ENCODE measurements around the gene MPL.

DNA sequence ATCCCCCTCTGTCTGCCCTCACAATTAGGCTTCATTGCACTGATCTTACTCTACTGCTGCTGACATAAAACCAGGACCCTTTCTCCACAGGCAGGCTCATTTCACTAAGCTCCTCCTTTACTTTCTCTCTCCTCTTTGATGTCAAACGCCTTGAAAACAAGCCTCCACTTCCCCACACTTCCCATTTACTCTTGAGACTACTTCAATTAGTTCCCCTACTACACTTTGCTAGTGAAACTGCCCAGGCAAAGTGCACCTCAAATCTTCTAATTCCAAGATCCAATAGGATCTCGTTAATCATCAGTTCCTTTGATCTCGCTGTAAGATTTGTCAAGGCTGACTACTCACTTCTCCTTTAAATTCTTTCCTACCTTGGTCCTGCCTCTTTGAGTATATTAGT is 15.3 kb downstream of the MPL start:
- TF ChIP-seq TCF7L2 (IDR thresholded peaks at IDR 0.05; ENCODE audit: borderline replicate concordance, low read depth, low read length) (no peak), KLF1 (tag by site-specific recombination; IDR thresholded peaks at IDR 0.05) (no peak), ZNF274 (IDR thresholded peaks at IDR 0.05; ENCODE audit: low read length) (no peak), ZNF274 (tag by site-specific recombination; IDR thresholded peaks at IDR 0.05; ENCODE audit: borderline replicate concordance) (no peak), ZNF76 (tag by site-specific recombination; IDR thresholded peaks at IDR 0.05; ENCODE audit: borderline replicate concordance, low read depth) (no peak)
- TF ChIP-seq, protein P1, sequence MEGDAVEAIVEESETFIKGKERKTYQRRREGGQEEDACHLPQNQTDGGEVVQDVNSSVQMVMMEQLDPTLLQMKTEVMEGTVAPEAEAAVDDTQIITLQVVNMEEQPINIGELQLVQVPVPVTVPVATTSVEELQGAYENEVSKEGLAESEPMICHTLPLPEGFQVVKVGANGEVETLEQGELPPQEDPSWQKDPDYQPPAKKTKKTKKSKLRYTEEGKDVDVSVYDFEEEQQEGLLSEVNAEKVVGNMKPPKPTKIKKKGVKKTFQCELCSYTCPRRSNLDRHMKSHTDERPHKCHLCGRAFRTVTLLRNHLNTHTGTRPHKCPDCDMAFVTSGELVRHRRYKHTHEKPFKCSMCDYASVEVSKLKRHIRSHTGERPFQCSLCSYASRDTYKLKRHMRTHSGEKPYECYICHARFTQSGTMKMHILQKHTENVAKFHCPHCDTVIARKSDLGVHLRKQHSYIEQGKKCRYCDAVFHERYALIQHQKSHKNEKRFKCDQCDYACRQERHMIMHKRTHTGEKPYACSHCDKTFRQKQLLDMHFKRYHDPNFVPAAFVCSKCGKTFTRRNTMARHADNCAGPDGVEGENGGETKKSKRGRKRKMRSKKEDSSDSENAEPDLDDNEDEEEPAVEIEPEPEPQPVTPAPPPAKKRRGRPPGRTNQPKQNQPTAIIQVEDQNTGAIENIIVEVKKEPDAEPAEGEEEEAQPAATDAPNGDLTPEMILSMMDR (tag by site-specific recombination; IDR thresholded peaks at IDR 0.05): no peak

Data from HEK293 (cell line).